Activated CD4-positive, alpha-beta T cell treated with anti-CD3 and anti-CD28 coated beads, Interleukin-2, amount 50 U/mL, for 1 hour (primary cell): Measurements from ENCODE around the gene C14orf132.

ENCODE experiments used
- DNase-seq: peaks from one replicate; pipeline ENCODE4 v3.0.0-alpha.2; 2020

The C14orf132 gene

DNA sequence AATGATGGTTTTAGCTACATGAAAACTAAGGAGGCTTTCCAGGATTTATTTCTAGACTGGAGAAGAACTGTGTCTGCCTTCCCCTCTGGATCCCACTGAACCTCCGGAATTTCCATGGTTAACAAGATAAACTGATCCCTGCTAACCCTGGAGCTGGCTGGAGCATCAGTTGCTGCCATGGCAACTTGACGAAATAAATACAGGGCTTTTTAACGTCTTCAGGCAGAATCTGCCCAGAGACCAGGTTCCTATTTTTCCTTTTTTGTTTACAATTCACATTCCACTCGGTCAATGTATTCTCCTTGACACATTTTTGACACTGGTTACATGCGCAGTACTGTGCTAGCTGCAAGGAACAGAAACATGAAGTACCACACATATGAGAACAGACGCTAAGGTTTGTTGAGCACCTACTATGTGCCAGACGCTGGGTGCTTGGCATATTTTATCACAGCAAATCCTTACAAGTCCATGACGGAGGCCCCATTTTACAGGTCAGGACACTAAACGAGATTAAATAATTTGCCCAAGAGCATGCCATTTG is 1.7 kb downstream of the C14orf132 start:
- no peak for DNase-seq

DNA sequence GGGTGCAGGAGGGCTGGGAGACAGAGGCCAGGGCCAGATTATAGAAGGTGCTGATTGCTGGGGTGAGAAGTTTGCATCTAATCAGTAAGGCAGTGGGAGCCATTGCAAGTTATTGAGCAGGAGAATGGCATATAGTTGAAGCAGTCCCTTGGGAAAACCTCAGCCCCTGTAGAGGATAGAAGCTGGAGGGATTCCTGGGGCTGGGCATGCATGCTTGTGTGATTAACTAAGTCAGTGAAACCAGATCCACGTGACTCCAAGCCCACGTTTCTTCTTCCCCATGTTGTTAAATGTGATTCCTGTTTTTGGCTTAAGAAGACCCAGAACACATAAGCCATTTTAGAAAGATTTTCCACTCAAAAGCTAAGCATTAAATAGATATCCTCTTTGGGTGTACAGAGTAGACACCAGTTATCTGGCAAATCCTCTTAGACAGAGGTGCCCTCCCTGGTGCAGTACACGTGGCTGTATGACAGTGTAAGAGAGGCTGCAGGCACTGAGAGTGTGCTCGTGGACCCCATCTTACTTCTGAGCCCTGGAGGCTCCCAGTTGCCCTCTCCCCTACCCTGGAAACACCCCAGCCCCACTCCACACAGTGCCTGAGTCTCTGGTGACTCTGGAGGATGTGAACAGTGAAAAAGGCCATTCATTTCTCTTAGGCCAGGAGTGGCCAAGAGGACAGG is 3.2 kb downstream of the C14orf132 start:
- no peak for DNase-seq

DNA sequence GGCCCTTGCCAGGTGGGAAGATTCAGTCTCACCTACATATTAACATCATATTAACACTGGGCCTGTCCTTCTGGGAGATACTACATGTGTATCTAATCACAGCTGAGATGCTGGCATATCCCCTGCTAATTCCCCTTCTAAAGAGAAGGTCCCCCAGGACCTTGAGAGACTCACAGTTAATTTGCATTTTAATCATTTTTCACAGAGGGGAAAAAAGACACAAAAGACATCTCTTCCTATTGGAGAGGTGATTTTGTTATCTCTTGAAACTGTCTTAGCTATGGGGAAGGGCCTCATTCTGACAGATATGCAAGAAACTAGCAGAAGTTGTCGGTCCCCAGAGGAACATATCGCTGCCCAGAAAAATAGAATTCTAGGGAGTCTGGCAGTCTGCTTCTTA is 7.5 kb downstream of the C14orf132 start:
- no peak for DNase-seq

DNA sequence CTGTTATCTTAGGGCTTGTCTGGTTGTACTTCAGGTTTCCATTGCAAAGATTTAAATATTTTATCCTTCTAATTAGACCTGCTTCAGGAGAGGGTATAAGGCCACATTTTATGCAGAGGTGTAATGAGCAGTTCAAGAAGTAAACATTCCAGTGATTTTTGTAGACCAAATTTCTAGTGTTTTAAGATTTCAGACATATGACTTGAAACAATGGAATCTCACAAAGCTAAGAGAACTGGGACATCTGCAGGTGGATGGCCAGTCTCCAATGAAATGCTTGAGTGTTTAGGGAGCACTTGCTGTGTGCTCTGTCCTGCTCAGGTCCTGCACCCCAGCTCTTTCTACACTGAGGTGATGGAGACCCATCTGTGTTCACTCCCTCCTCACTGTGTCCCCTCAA is 7.9 kb downstream of the C14orf132 start:
- no peak for DNase-seq

DNA sequence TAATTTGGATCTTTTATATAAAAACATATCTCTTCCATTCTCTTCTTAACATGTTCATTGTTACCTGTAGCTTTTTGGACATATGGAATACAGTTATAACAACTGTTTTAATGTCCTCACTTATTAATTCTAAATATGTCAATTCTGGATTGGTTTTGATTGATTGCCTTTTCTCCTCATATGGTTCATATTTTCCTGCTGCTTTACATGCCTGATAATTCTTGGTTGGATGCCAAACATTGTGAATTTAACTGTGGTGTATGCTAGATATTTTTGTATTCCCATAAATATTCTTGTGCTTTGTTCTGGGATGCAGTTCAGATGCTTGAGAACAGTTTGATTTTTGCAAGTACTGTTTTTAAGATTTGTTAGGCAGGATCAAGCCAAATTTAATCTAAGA is 10.8 kb downstream of the C14orf132 start:
- DNase-seq = no peak

DNA sequence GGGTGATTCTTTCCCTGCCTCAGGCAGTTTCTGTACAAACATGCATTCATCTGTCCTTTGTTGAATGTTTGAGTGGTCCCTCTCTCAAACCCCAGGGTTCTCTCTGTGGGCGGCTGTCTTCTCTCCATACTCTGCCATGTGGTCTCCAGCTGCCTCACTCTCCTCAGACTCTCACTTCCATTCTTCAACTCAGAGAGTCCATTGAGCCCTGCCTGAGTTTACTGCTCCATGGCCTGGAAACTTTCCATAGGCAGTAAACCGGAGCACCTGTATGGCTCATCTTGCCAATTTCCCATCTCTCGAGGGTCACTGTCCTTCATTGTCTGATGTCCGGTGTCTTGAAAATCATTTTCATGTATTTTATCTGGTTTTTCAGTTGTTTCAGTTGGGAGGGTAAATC is 11.3 kb downstream of the C14orf132 start:
- DNase-seq = no peak

DNA sequence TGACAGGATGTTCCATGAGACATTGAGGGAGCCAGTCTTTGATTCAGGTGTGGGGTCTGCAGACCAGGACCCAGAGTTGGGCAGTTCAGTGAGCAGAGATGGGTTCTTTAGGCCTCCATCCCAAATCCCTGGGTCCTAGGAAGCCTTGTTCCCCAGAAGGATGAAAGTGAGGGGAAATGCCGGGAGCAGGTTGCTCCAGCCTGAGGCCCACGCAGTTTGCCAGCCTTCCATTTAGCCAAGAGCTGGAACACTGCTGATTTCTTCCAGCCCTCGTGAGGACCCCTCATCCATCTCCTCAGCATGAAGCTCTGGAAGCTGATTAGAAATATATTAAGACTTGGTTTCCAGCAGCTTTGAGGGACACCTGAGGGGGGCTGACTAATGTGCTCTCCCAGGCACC is 12.1 kb downstream of the C14orf132 start:
- no peak for DNase-seq

DNA sequence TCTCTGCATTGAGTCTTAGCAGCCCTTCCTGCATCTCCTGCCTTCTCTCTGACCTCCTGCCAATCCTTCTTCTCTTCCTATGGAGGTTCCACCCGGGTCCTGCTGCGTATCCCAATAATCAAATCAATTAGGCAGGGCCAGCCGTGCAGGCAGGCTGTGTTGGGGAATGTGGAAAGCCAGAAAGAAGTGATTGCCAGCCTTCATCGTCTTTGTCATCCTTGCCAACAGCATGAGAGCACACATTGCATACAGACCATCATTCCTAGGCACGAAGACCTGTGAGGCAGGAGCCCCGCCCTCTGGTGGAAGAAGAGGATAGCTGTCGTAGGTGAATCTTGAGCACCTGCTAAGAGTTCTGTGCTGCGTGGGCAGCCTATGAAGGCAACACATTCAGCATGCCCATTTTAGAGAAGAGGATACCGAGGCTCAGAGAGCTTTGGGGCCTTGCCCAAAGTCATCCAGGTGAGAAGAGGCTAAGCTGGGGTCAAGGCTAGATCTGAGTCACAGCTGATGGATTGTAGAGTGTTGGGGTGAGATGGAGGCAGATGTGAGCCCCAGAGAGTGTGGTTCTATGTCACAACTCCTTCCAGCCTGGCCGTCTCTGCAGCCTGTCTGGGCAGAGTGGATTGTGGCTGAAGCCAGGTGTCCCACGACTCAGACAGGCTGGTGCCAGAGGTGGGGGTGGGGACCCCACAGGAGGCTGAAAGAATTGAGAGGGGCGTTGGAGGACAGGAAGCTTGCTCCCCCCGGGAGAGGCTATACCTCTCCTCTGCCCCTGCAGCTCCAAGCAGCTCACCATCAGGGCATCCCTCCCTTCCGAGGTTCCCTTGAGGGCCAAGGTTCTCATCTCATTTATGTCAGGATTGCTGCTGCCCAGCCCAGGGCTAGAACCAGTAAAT is 12.7 kb downstream of the C14orf132 start:
- no peak for DNase-seq

DNA sequence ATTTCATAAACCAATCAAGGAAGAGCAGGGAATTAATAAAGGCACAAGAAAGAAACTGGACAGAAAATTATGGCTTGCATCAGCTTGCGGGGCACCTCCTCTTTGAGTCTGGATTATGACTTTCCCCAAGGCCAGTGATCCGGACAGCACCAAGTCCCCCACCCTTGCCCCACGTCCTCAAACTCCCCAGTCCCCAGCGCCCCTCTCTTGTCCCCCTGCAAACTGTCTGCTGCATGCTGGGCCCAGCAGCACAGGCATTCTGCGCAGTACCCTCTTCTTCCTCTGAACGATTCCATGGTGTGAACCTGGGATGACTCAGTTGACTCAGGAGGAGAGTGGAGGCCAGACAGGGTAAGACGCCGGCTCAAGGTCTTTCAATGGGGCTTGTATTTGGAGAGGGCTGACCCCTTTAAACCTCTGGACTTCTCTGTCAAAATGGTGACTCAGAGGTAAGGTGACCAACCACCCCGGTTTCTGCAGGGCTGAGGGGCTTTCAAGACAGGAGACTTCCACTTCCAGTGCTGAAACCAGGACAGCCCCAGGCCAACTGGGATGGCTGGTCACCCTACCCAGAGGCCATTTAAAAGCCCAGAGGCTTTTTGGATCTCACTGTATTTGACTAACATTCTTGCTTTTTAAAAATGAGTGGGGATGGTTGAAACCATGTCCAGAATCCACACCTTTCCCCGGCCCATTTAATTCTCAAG is 13.5 kb downstream of the C14orf132 start:
- no peak for DNase-seq

DNA sequence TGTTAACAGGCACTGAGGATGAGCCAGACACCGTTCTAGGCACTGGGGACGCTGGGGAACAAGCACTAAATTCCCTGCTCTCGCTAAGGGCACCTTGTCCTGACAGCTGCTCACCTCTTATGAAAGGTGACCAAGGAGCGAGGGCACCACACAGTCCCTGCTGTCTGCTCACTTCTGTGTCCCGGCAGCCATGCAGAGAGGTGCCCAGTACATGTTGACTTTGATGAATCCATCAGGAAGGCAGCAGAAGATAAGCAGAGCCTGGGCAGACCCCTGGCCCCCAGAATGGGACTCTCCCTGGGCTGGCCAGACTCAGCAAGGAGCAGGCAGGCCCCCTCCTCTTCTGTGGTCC is 14.1 kb downstream of the C14orf132 start:
- no peak for DNase-seq

DNA sequence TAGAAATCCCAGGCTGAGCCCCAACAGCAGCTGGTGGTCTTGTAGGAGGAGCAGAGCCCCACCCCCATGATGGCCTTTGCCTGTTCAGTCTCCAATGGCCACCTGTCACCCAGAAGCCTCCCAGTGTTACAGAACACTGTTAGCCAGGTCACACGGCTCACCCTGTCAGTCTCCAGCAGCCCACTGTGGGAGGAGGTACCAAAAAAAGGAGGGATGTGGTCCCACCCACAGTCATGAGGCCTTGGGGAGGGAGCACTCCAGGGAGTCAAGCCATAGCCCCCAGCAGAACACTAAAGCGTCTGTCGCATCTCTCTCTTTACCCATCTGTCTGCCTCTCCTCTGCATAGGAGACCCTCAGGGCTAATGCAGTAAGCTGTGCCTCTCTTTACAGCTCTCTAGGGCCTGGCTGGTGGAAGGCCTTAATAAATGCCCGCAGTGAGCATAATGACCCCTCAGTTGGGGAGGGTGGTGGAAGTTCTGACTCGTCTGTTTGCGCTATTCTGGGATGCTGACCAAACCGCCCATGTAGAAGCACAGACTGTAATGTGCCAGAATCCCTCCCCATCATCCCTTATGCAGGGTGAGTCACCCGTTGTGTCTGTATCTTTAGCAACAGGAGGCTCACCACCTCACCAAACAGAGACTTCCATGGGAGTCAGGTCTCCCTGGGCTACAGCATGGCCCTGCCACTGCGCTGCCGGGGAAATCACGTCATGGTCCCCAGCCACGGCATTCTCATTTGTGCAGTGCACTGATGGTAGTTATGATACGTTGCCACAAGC is 14.6 kb downstream of the C14orf132 start:
- no peak for DNase-seq

DNA sequence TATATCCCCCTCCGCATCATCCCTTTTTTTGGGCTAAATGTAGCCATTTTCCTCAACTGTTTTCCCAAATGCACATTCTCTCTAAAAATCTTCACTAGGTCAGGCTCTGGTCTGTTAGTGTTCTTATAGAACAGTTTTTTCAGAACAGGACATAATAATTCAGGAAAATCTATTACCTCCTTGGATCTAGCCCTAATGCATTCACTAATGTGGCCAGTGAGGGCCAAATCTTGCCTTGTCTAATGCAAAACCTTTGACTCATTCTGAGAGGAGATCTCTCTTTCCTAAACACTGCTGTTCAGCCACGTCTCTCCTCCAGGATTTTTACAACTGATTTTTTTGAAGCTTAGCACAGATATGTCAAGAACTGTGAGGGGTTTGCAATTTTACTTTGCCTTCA is 15.5 kb downstream of the C14orf132 start:
- no peak for DNase-seq

DNA sequence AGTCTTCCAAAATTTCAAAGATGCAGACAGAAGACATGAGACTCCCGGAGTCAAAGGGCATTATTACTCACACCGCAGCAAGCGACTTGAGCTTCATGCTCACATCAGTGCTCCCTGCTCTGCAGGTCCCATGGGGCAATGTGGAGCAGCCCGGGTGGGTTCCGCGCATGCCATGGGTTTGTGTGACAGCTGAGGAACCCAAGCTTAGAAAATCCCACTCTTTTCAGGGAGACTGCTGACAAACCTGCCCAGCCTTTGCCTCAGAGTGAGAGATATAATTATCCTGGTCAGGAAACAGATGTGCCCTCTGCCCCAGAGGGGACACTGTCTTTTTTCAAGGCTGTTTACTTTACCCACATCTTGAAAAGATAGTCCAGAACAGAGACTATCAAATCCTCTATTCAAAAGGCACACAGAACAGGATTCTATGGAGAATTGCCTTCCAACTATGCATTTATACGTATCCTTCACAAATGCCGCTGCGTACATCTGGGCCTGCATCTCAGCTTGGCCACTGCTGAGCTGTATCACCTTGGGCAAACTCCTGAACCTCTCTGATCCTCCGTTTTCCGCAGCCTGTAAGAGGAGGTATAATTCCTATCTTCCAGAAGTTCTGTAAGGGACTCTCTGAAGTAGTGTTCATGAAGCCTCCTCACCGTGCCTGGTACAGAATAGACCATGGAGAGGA is 16.0 kb downstream of the C14orf132 start:
- no peak for DNase-seq

DNA sequence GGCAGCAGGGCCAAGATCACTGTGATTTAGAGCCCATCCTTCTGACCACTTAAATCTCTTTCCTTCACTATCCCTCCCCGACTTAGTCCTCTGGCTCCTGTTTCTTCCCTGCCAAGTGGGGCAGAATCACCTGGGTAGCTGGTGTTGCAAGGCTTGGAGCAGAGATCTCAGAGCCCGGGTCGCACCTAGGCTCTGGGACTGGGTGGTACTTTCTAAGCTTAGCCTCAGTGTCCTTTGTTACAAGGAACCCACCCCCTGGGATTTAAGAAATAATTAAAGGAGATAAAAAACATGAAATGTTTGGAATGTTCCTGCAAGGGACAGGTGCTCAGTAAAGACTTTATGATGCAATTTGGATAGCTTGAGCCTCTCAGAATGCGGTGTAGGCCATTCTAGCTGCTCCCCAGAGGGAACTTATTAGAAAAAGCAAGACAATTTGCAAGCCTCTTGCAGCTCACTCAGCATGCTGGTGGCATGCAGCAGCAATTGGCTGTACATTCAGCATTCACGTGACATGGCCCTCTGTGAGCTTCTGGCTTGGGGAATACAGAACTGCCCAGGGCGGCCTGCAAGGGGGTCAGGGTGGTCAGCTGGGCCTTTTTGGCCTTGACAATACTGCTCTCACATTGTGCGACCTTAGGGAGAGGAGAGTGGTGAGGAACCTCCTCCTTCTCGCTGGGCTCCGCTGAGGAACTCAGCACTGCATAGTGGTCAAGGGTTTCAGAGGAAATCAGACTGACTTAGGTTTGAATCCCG is 16.8 kb downstream of the C14orf132 start:
- no peak for DNase-seq

DNA sequence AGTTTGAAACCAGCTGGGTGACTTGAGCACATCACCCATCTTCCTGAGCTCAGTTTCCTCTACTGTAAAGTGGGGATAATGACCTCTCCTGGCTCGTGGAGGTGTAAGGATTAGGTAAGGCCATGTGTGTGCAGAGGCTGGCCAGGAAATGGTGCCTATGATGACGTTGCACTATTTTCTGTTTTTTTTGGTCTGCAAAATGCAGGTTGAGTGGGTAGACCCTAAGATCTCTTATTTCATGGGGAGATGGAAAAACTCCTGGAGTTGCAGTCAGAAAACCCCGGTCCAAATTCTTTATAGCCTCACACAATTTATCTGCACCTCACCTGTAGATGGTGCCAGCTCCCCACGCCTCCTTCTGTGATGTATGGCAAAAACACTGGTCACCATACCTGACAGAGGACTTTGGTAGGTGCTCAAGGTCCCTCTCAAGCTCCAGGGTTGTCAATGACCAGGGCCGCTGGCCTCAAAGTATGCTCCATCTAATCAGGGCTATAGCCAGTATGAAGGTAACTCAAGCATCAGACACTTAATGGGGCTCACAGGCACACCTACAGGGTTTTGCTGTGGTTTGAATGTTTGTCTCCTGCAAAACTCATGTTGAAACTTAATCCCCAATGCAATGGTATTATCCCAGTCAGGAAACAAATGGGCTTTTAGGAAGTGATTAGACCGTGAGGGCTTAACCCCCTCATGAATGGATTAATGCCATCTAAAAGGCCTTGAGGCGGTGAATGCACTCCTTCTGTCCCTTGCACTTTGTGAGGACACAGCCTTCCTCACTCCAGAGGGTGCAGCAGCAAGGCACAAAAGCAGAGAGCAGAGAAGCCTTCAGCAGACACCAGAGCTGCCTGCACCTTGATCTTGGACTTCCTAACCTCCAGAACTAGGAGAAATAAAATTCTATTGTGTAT is 17.6 kb downstream of the C14orf132 start:
- no peak for DNase-seq

DNA sequence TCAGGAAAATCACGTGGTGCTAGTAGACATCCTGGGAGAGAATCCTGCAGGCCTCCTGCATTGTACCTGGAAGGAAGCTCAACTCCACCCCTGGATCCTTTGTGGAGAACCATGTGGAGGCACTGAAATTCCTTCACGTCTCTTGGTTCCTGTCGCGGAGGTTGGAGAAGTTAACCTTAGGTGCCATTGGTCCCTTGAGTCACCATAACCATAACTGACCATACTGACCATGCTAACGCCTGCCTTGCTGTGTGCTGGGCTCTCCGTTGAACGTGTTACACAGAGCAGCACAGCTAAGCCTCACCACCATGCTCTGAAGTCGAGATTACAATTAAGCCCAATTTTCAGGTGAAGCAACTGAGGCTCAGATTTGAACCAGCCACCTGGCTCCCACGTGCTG is 18.6 kb downstream of the C14orf132 start:
- DNase-seq = no peak

DNA sequence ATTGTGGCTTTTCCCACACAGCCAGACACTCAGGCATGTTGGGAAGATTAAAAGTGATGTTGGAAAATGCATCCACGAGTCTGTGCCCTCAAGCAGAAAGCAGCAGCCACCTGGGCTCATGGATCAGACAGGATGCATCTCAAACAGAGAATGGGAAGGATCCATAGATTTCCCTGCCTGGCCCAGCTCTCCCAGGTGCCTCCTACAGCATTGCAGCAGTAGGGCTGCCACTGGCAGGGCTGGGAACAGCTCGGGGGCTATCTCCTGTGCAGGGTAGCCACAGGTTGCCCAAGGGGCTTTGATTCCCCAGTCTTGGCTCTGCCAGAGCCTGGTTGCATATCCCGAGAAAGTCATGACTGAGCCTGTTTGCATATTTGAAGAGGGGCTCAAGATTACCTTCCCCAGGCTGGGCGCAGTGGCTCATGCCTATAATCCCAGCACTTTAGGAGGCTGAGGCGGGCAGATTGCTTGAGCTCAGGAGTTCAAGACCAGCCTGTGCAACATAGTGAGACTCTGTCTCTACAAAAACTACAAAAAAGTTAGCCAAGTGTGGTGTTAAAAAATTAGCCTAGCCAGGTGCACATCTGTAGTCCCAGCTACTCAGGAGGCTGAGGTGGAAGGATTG is 19.5 kb downstream of the C14orf132 start:
- no peak for DNase-seq

DNA sequence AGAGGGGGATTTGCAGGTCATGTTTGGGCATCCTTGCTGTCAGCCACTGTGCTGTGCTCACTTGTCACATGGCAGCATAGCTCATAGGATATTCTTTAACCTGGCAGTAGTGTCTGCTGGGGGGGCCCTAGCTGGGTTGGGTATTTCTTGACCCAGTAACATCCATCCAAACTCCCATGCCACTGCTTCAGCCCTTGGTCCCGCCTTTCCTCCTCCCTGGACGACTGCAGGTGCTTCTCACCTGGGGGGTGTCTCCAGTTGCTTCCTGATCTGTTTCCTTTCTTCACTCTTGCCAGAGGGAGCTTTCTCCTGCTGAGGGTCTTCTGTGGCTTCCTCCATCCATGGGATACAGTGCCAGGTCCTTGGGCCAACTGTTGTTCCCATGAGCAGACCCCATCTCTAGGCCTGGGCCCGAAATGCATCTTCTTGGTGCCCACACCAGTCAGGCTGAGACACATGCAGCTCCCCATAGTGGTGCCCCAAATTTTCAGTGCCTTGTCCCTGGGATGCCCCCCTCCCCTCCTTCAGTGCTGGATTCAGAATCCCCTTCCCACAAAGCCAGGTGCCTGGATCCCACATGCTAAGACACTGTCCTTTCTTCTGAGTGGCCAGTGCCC is 20.5 kb downstream of the C14orf132 start:
- no peak for DNase-seq
